ENCODE results near the gene ARF1. TPM values are rescaled to one million over a fixed set of nuclear protein-coding genes. Genes with fewer than 3 reads are reported as not detected.

ARF1 gene
- total RNA-seq, 4 donors from 2014 or later, result 378 to 457 (median 410) TPM

DNA sequence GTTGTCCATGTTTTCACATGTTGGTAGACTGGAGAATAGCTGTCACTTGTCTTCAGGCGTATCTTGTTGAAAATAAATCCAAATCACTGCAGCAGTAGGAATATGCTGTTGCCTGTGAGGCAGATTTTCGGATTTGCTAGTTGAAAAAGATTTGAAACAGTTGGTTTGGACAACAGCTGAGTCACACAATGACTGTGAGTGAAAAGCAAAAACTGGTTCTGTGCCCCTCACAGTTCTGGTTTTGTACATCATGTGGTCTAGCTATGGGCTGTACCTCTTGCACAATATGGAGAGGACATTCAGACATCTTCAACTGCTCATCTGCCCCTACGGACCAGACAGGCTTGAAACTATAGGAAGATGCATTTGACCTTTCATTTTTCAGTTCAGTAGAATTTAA lies 1.8 kb downstream of the ARF1 start:
- no peak for DNase-seq
- 19 to 33% methylated on average over 3 of the region's 3 CpGs for WGBS, 2 donors
- Histone ChIP-seq H3K4me3 (replicated peaks in 1 of 3) (peak overlapping the region in 2 of 3 donors; percentile 100), H3K27ac (peak overlapping the region in 2 of 3 donors; percentile 98 to 99), H3K9me3 (no peaks in the 10 kb centered on the region), H3K4me1 (peaks cover 60 to 65% of the 10 kb centered on the region in 2 donors), H3K36me3 (no peaks in the 10 kb centered on the region), H3K27me3 (no peaks in the 10 kb centered on the region)
- intact Hi-C loops (cut with DNase I), result loop anchor here (5.0 kb wide), 1 partner anchor 137 kb away; the partner anchor contains the start of gene WNT9A
- TF ChIP-seq POLR2A (IDR thresholded peaks at IDR 0.05), result no peak
- TF ChIP-seq, protein P1, sequence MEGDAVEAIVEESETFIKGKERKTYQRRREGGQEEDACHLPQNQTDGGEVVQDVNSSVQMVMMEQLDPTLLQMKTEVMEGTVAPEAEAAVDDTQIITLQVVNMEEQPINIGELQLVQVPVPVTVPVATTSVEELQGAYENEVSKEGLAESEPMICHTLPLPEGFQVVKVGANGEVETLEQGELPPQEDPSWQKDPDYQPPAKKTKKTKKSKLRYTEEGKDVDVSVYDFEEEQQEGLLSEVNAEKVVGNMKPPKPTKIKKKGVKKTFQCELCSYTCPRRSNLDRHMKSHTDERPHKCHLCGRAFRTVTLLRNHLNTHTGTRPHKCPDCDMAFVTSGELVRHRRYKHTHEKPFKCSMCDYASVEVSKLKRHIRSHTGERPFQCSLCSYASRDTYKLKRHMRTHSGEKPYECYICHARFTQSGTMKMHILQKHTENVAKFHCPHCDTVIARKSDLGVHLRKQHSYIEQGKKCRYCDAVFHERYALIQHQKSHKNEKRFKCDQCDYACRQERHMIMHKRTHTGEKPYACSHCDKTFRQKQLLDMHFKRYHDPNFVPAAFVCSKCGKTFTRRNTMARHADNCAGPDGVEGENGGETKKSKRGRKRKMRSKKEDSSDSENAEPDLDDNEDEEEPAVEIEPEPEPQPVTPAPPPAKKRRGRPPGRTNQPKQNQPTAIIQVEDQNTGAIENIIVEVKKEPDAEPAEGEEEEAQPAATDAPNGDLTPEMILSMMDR (IDR thresholded peaks at IDR 0.05), result no peak

DNA sequence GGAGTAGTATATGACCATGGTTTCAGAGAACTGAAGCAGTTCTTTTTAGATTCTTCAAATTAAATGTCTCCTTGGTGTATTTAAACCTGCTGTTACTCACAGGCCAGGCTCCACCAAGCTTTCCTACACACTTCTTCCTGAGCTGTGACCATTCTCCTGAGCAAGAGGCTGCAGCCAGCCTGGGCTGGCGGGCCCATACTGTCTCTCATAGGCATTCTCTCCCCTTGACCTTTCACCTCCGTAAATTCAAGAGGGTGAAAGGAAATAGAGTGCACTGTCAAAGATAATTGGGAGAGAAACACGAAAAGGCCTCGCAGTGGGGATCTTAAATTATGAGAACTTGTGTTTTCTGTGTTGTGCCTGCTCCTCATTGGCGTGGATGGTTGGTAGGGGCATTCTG lies 2.3 kb downstream of the ARF1 start:
- WGBS, 2 donors, result 58 to 59% methylated on average over 5 of the region's 5 CpGs
- H3K27ac ChIP-seq, result peak overlapping the region in 1 of 3 donors; percentile 43
- no peaks in the 10 kb centered on the region for H3K27me3 ChIP-seq
- H3K4me3 ChIP-seq (replicated peaks in 1 of 3), result no peak overlapping the region
- peaks cover 65 to 70% of the 10 kb centered on the region in 2 donors for H3K4me1 ChIP-seq
- H3K9me3 ChIP-seq, result no peaks in the 10 kb centered on the region
- H3K36me3 ChIP-seq, result no peaks in the 10 kb centered on the region
- no peak for DNase-seq
- intact Hi-C loops (cut with DNase I), result loop anchor here (5.0 kb wide), 1 partner anchor 137 kb away; the partner anchor contains the start of gene WNT9A
- no peak for TF ChIP-seq POLR2A (IDR thresholded peaks at IDR 0.05)
- TF ChIP-seq, protein P1 (IDR thresholded peaks at IDR 0.05), result no peak

DNA sequence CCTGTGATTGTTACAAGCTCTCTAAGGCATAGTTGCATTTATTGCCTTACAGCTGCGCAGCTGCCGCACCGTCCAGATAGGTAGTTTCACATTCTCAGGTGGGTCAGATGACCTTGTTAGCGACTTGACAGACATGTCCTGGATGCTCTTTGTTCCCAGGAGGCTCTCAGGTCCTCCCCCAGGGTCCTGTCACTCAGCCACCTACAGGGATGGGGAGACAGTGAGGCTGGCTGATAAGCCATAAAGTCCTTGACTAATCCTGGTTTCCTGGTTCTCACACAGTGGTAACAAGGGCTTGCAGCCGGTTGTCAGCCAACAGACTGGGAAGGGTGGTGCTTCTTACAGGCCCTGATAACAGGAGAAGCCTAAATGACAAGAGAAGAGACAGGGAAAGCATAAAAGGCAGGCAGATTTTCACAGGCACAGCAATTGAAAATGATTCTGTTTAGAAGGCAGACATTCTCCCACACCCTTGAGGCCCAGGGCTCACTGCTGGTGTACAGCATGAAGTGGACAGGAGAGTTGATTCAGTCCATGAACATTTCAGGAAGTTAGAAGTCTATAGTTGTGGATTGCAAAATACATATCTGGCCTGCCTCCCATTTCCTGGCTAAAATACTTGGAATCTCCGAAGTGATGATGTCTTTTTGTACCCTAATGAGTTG lies 2.9 kb downstream of the ARF1 start:
- Histone ChIP-seq H3K4me1 (peaks cover 71 to 76% of the 10 kb centered on the region in 2 donors), H3K9me3 (no peaks in the 10 kb centered on the region), H3K4me3 (replicated peaks in 1 of 3) (peak overlapping the region in 1 of 3 donors; percentile 1), H3K27me3 (no peaks in the 10 kb centered on the region), H3K27ac (peak overlapping the region in 2 of 3 donors; percentile 20 to 39), H3K36me3 (no peaks in the 10 kb centered on the region)
- no peak for DNase-seq
- 55 to 56% methylated on average over 4 to 6 of the region's 6 CpGs for WGBS, 2 donors
- intact Hi-C loops (cut with DNase I), result no loop called here
- TF ChIP-seq POLR2A (IDR thresholded peaks at IDR 0.05), result no peak
- TF ChIP-seq, protein P1 (IDR thresholded peaks at IDR 0.05), result no peak

DNA sequence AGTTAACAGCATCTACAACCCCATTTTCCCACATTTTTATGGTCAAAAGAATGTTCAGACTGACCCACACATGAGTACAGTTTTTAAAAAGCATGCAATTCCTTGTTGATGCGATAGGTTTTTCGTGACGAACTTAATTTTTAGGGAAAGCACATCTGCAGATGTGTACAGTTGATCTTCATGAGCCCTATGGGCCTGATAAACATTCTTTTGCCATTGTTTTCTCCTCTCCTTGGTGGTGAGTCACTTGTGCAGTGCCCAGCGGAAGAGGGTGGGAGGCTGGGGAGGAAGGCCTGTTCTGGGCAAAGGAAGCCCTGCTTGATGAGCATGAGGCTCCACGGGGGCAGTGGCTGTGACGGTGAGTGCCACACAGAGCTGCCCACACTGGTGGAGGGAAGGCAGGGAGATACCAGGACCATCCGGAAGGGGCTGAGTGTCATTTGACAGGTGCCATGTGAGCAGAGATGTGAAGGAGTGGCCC lies 5.3 kb downstream of the ARF1 start:
- Histone ChIP-seq H3K4me1 (peaks cover 66 to 90% of the 10 kb centered on the region in 2 donors), H3K36me3 (no peaks in the 10 kb centered on the region), H3K4me3 (replicated peaks in 1 of 3) (peak overlapping the region in 1 of 3 donors; percentile 4), H3K27me3 (no peaks in the 10 kb centered on the region), H3K9me3 (no peaks in the 10 kb centered on the region), H3K27ac (peak overlapping the region in 1 of 3 donors; percentile 29)
- 60 to 65% methylated on average over 7 of the region's 7 CpGs for WGBS, 2 donors
- intact Hi-C loops (cut with DNase I), result no loop called here
- TF ChIP-seq, protein P1 (IDR thresholded peaks at IDR 0.05), result no peak
- TF ChIP-seq POLR2A (IDR thresholded peaks at IDR 0.05), result no peak
- DNase-seq, result no peak
